HG02763 (cell line): ENCODE data around the gene BRIP1.
"Not testable (repeated sequence)": the region's sequence is repeated elsewhere in the genome, so short reads cannot be mapped to it uniquely, and the experiment has no call there.

Experiments
- ATAC-seq: cut with Tn5 transposase; IDR thresholded peaks from one replicate; pipeline ENCODE4 v1.9.1; 2021; ENCODE audit warnings: mild to moderate bottlenecking, moderate library complexity; ENCODE audit not compliant: unreplicated experiment

Gene BRIP1

GRCh38 chr17:61733021-61733420, 130.3 kb downstream of the BRIP1 start:
- no peak for ATAC-seq

- ATAC-seq, result no peak
These were observed 131.2 kb downstream of the BRIP1 start for GRCh38 chr17:61732169-61732568.

GRCh38 chr17:61731330-61731729, 132.0 kb downstream of the BRIP1 start:
- ATAC-seq, result no peak

- no peak for ATAC-seq
These were observed 133.5 kb downstream of the BRIP1 start for GRCh38 chr17:61729690-61730268.

- ATAC-seq, result no peak
These were observed 135.0 kb downstream of the BRIP1 start for GRCh38 chr17:61728297-61728836.

- ATAC-seq, result not testable (repeated sequence)
These were observed 135.5 kb downstream of the BRIP1 start for GRCh38 chr17:61727798-61728197.

- no peak for ATAC-seq
These were observed 136.4 kb downstream of the BRIP1 start for GRCh38 chr17:61726977-61727376.

GRCh38 chr17:61724777-61725176, 138.6 kb downstream of the BRIP1 start:
- no peak for ATAC-seq

- ATAC-seq, result no peak
These were observed 139.4 kb downstream of the BRIP1 start for GRCh38 chr17:61723914-61724313.

- ATAC-seq, result no peak
These were observed 140.1 kb downstream of the BRIP1 start for GRCh38 chr17:61723183-61723582.

- no peak for ATAC-seq
These were observed 140.9 kb downstream of the BRIP1 start for GRCh38 chr17:61722398-61722797.

GRCh38 chr17:61720016-61720795, 143.1 kb downstream of the BRIP1 start:
- ATAC-seq, result no peak

- not testable (repeated sequence) for ATAC-seq
These were observed 144.1 kb downstream of the BRIP1 start for GRCh38 chr17:61719220-61719619.

GRCh38 chr17:61718022-61718421, 145.3 kb downstream of the BRIP1 start:
- ATAC-seq, result no peak

GRCh38 chr17:61717352-61717751, 146.0 kb downstream of the BRIP1 start:
- ATAC-seq, result no peak

- ATAC-seq, result no peak
These were observed 147.0 kb downstream of the BRIP1 start for GRCh38 chr17:61716225-61716829.

- no peak for ATAC-seq
These were observed 148.0 kb downstream of the BRIP1 start for GRCh38 chr17:61715348-61715747.

- no peak for ATAC-seq
These were observed 149.0 kb downstream of the BRIP1 start for GRCh38 chr17:61714300-61714699.

- no peak for ATAC-seq
These were observed 150.3 kb downstream of the BRIP1 start for GRCh38 chr17:61713035-61713434.

GRCh38 chr17:61710546-61710945, 152.8 kb downstream of the BRIP1 start:
- ATAC-seq, result no peak

- no peak for ATAC-seq
These were observed 153.8 kb downstream of the BRIP1 start for GRCh38 chr17:61709567-61709966.

- ATAC-seq, result no peak
These were observed 158.3 kb downstream of the BRIP1 start for GRCh38 chr17:61704935-61705449.
